ENCODE results near the gene HNF4A. TPM values are rescaled to one million over a fixed set of nuclear protein-coding genes. Genes with fewer than 3 reads are reported as not detected.
A peak's percentile ranks its signal among the peaks of the same experiment; 100 is the strongest.

HNF4A gene
- total and polyA plus RNA-seq, 2 of the 13 experiments (the other 11 are each of a cell fraction or from before 2014, with no cell fraction given) = 80.9 to 169 TPM

GRCh38 chr20:44396369-44397130 is 41.1 kb downstream of the HNF4A start (continued):
- TF ChIP-seq HMGXB4 (CRISPR knock-in tag; IDR thresholded peaks at IDR 0.05; ENCODE audit: borderline replicate concordance in 1 of 2, low read depth in 1 of 2) (no peak), SRSF4 (IDR thresholded peaks at IDR 0.05; ENCODE audit: low read depth, low read length, poor library complexity, severe bottlenecking) (no peak), REST (IDR thresholded peaks at IDR 0.05; ENCODE audit: borderline replicate concordance in 1 of 2, low read depth in 1 of 2, low read length in 2 of 2) (peak; percentile 63 to 93), RFXANK (CRISPR knock-in tag; IDR thresholded peaks at IDR 0.05) (no peak), THAP9 (CRISPR knock-in tag; IDR thresholded peaks at IDR 0.05; ENCODE audit: borderline replicate concordance) (0 out of 2 replicates have a peak, but pooled peaks have one; percentile 12), ZNF576 (CRISPR knock-in tag; IDR thresholded peaks at IDR 0.05) (0 out of 2 replicates have a peak, but pooled peaks have one; percentile 23), ETV5 (CRISPR knock-in tag; IDR thresholded peaks at IDR 0.05; ENCODE audit: borderline replicate concordance) (no peak), TFAP4 (IDR thresholded peaks at IDR 0.05; ENCODE audit: borderline replicate concordance, low read depth) (0 out of 2 replicates have a peak, but pooled peaks have one; percentile 32), ZNF674 (CRISPR knock-in tag; IDR thresholded peaks at IDR 0.05; ENCODE audit: low read depth) (0 out of 2 replicates have a peak, but pooled peaks have one; percentile 34), HNRNPH1 (optimal IDR thresholded peaks at IDR 0.05; ENCODE audit: low read depth, low read length) (no peak), KLF11 (CRISPR knock-in tag; IDR thresholded peaks at IDR 0.05) (no peak), CAMTA2 (CRISPR knock-in tag; IDR thresholded peaks at IDR 0.05; ENCODE audit: borderline replicate concordance) (no peak), TRAFD1 (CRISPR knock-in tag; IDR thresholded peaks at IDR 0.05; ENCODE audit: borderline replicate concordance) (peak; percentile 80; the same call in 1 of the 2 replicates), ZNF629 (CRISPR knock-in tag; conservative IDR thresholded peaks at IDR 0.05) (peak; percentile 77), ZFP41 (CRISPR knock-in tag; IDR thresholded peaks at IDR 0.05; ENCODE audit: borderline replicate concordance) (no peak)
